OCI-LY7 (cell line): ENCODE measurements around the gene MPL. TPM values are rescaled to one million over a fixed set of nuclear protein-coding genes. Genes with fewer than 3 reads are reported as not detected.

Experiments
- BruUV-seq: library from RNA; stranded (reverse); fragments of 400-500 nt; replicated peaks from 2 replicates; lab custom pipeline; 2021; lab: Mats Ljungman, UMichigan
- CTCF ChIA-PET: fragments of 300-600 bp; sonication (Branson Sonifier 250); formaldehyde crosslinking; loops from one replicate; lab custom pipeline; 2022; ENCODE audit warnings: antibody characterized with exemption; ENCODE audit not compliant: unreplicated experiment; lab: Charles Lee
- POLR2A ChIA-PET: fragments of 300-600 bp; sonication (Branson Sonifier 250); formaldehyde crosslinking; loops from one replicate; lab custom pipeline; 2022; ENCODE audit warnings: antibody characterized with exemption; lab: Charles Lee
- DNase-seq: peaks from one replicate; pipeline ENCODE4 v3.0.0-alpha.2; 2015; ENCODE audit warnings: low spot score
- H2AFZ ChIP-seq: fragments of 200-600 bp; sonication (generic), shearing (Covaris generic); 2 replicates; pipeline ENCODE4 v1.6.1; 2014; ENCODE audit warnings: mild to moderate bottlenecking, antibody characterized with exemption, low read length, moderate library complexity
- H3K27ac ChIP-seq: fragments of 200-600 bp; sonication (generic); 2 replicates; pipeline ENCODE4 v1.5.1; 2014; ENCODE audit warnings: mixed run types, low read depth, mild to moderate bottlenecking, moderate library complexity, low read length, inconsistent platforms; ENCODE audit not compliant: poor library complexity, severe bottlenecking
- H3K36me3 ChIP-seq: fragments of 200-600 bp; sonication (generic); 2 replicates; pipeline ENCODE4 v1.6.1; 2014; ENCODE audit warnings: mild to moderate bottlenecking, antibody characterized with exemption, low read length, moderate library complexity, mixed read lengths; ENCODE audit not compliant: insufficient read depth
- H3K4me1 ChIP-seq: fragments of 200-600 bp; sonication (generic); 2 replicates; pipeline ENCODE4 v1.5.1; 2014; ENCODE audit warnings: mild to moderate bottlenecking, low read length; ENCODE audit not compliant: insufficient read depth, poor library complexity, severe bottlenecking
- H3K4me2 ChIP-seq: fragments of 200-600 bp; sonication (generic); 2 replicates; pipeline ENCODE4 v1.6.1; 2014; ENCODE audit warnings: mild to moderate bottlenecking, low read length
- H3K4me3 ChIP-seq: fragments of 200-600 bp; sonication (generic); 2 replicates; pipeline ENCODE4 v1.5.1; 2014; ENCODE audit warnings: mild to moderate bottlenecking, low read depth, low read length; ENCODE audit not compliant: poor library complexity, severe bottlenecking
- H3K79me2 ChIP-seq: fragments of 200-600 bp; sonication (generic); 2 replicates; pipeline ENCODE4 v1.6.1; 2016; ENCODE audit warnings: low read depth, mild to moderate bottlenecking, low read length, moderate library complexity, mixed read lengths; ENCODE audit not compliant: insufficient read depth
- H3K9me2 ChIP-seq: fragments of 200-600 bp; sonication (generic); 2 replicates; pipeline ENCODE4 v1.6.1; 2016; ENCODE audit warnings: mild to moderate bottlenecking, low read length, mixed read lengths; ENCODE audit not compliant: insufficient read depth
- H3K9me3 ChIP-seq: fragments of 200-600 bp; sonication (generic); 2 replicates; pipeline ENCODE4 v1.6.1; 2014; ENCODE audit warnings: mild to moderate bottlenecking, mixed run types, low read length, mixed read lengths
- H4K20me1 ChIP-seq: fragments of 200-600 bp; sonication (generic); 2 replicates; pipeline ENCODE4 v1.6.1; 2014; ENCODE audit warnings: mild to moderate bottlenecking, antibody characterized with exemption, low read length, moderate library complexity, mixed read lengths; ENCODE audit not compliant: insufficient read depth
- CTCF ChIP-seq: fragments of 200-600 bp; sonication (generic); conservative IDR thresholded peaks from 2 replicates; pipeline ENCODE4 v1.5.1; 2014; ENCODE audit warnings: mild to moderate bottlenecking, antibody characterized with exemption, low read length, moderate library complexity, mixed read lengths
- EZH2phosphoT487 ChIP-seq: fragments of 200-600 bp; sonication (generic); IDR thresholded peaks from 2 replicates; pipeline ENCODE4 v1.6.1; 2018; ENCODE audit warnings: low read depth, borderline replicate concordance, mild to moderate bottlenecking, mixed run types, antibody characterized with exemption, low read length, moderate library complexity, mixed read lengths
- intact Hi-C: fragments of 100-400 bp; cut with micrococcal nuclease; formaldehyde crosslinking; loops from one replicate; pipeline ENCODE4 v1.10.0; 2022; ENCODE audit not compliant: unreplicated experiment
- total RNA-seq, 2 experiments: library from RNA; depleted of rRNA in 1 of 2; stranded (reverse); fragments of >200 nt in 1 of 2; shearing (Covaris generic) in 1 of 2; gene quantifications; 2 replicates each; pipeline ENCODE4 v1.2.3, GENCODE V29; 2014 to 2022

Gene MPL
- total RNA-seq, 2 experiments from 2014 or later: not detected

GRCh38 chr1:43345120-43345519 is 7.5 kb downstream of the MPL start:
- no peak for DNase-seq
- no peak for TF ChIP-seq CTCF
- no peak for TF ChIP-seq EZH2phosphoT487
- H3K27ac ChIP-seq: no peak overlapping the region
- no TSS peak for BruUV-seq
- no peaks in the 10 kb centered on the region for H3K9me2 ChIP-seq
- no peaks in the 10 kb centered on the region for H3K79me2 ChIP-seq
- peaks cover 12% of the 10 kb centered on the region for H3K4me1 ChIP-seq
- no peak overlapping the region for H2AFZ ChIP-seq
- no peaks in the 10 kb centered on the region for H4K20me1 ChIP-seq
- no peak overlapping the region for H3K4me2 ChIP-seq
- H3K9me3 ChIP-seq: no peaks in the 10 kb centered on the region
- no peak overlapping the region for H3K4me3 ChIP-seq
- H3K36me3 ChIP-seq: no peaks in the 10 kb centered on the region
- ChIA-PET POLR2A (no interaction called here), CTCF (no interaction called here)
- intact Hi-C loops: no loop called here

- H3K36me3 ChIP-seq: no peaks in the 10 kb centered on the region
- no peaks in the 10 kb centered on the region for H3K79me2 ChIP-seq
- H3K9me3 ChIP-seq: no peaks in the 10 kb centered on the region
- H4K20me1 ChIP-seq: no peaks in the 10 kb centered on the region
- H3K4me2 ChIP-seq: no peak overlapping the region
- intact Hi-C loops: no loop called here
- DNase-seq: no peak
- no peak overlapping the region for H2AFZ ChIP-seq
- ChIA-PET CTCF (no interaction called here), POLR2A (no interaction called here)
- BruUV-seq: no TSS peak
- TF ChIP-seq CTCF: no peak
- no peak for TF ChIP-seq EZH2phosphoT487
- H3K4me1 ChIP-seq: peaks cover 16% of the 10 kb centered on the region
- no peak overlapping the region for H3K4me3 ChIP-seq
- H3K9me2 ChIP-seq: no peaks in the 10 kb centered on the region
- no peak overlapping the region for H3K27ac ChIP-seq
These were observed 9.0 kb downstream of the MPL start for GRCh38 chr1:43346636-43347035.

- no peaks in the 10 kb centered on the region for H3K9me2 ChIP-seq
- POLR2A ChIA-PET: no interaction called here
- H3K4me2 ChIP-seq: peak overlapping the region; percentile 72
- no peaks in the 10 kb centered on the region for H3K36me3 ChIP-seq
- H4K20me1 ChIP-seq: no peaks in the 10 kb centered on the region
- H3K9me3 ChIP-seq: no peaks in the 10 kb centered on the region
- TF ChIP-seq CTCF (no peak), EZH2phosphoT487 (no peak)
- peak overlapping the region; percentile 66; the same call in 1 of the 2 replicates for H2AFZ ChIP-seq
- no peaks in the 10 kb centered on the region for H3K79me2 ChIP-seq
- CTCF ChIA-PET: no interaction called here
- H3K4me3 ChIP-seq: peak overlapping the region; percentile 64
- no TSS peak for BruUV-seq
- no peak overlapping the region for H3K27ac ChIP-seq
- DNase-seq: no peak
- intact Hi-C loops: no loop called here
- peaks cover 16% of the 10 kb centered on the region for H3K4me1 ChIP-seq
These were observed 10.8 kb downstream of the MPL start for GRCh38 chr1:43348343-43348808.
